Ramos (cell line): ENCODE data around the gene PNPLA2.

Experiments used
- in situ Hi-C: fragments of 300-500 bp; cut with MboI; formaldehyde crosslinking; loops from one replicate; pipeline ENCODE4 v1.14.3; 2022; ENCODE audit warnings: low sequenced_read_pairs; ENCODE audit not compliant: unreplicated experiment

PNPLA2 gene

GRCh38 chr11:796565-797295 is 22.0 kb upstream of the PNPLA2 start:
- in situ Hi-C loops, result no loop called here

- in situ Hi-C loops, result no loop called here
These were observed 21.2 kb upstream of the PNPLA2 start for GRCh38 chr11:797296-798092.

- in situ Hi-C loops, result no loop called here
These were observed 20.5 kb upstream of the PNPLA2 start, which contains the start of gene SLC25A22 for GRCh38 chr11:798093-798713. Gene SLC25A22 (minus strand): TSS chr11:798281. CDS start chr11:795006, 3,275 bp downstream.

GRCh38 chr11:799641-800316 is 18.9 kb upstream of the PNPLA2 start:
- in situ Hi-C loops, result loop anchor here (25.0 kb wide), 1 partner anchor 1588 kb away; the partner anchor contains the start of gene CD81

- in situ Hi-C loops, result loop anchor here (25.0 kb wide), 1 partner anchor 1587 kb away; the partner anchor contains the start of gene CD81
These were observed 18.2 kb upstream of the PNPLA2 start for GRCh38 chr11:800473-800872.

GRCh38 chr11:801097-801780 is 17.5 kb upstream of the PNPLA2 start:
- in situ Hi-C loops, result loop anchor here (25.0 kb wide), 1 partner anchor 1586 kb away; the partner anchor contains the start of gene CD81

GRCh38 chr11:802018-802617 is 16.6 kb upstream of the PNPLA2 start:
- in situ Hi-C loops, result loop anchor here (25.0 kb wide), 1 partner anchor 1585 kb away; the partner anchor contains the start of gene CD81

GRCh38 chr11:802693-803466 is 15.8 kb upstream of the PNPLA2 start:
- in situ Hi-C loops, result loop anchor here (25.0 kb wide), 1 partner anchor 1584 kb away; the partner anchor contains the start of gene CD81

GRCh38 chr11:803467-803742 is 15.3 kb upstream of the PNPLA2 start:
- in situ Hi-C loops, result loop anchor here (25.0 kb wide), 1 partner anchor 1584 kb away; the partner anchor contains the start of gene CD81

GRCh38 chr11:803770-804598 is 14.7 kb upstream of the PNPLA2 start:
- in situ Hi-C loops, result loop anchor here (25.0 kb wide), 1 partner anchor 1583 kb away; the partner anchor contains the start of gene CD81

GRCh38 chr11:804599-804964 is 14.1 kb upstream of the PNPLA2 start:
- in situ Hi-C loops, result loop anchor here (25.0 kb wide), 1 partner anchor 1583 kb away; the partner anchor contains the start of gene CD81

GRCh38 chr11:808427-809286 is 10.1 kb upstream of the PNPLA2 start:
- in situ Hi-C loops, result loop anchor here (25.0 kb wide), 1 partner anchor 1579 kb away; the partner anchor contains the start of gene CD81

- in situ Hi-C loops, result loop anchor here (25.0 kb wide), 1 partner anchor 1578 kb away; the partner anchor contains the start of gene CD81
These were observed 9.3 kb upstream of the PNPLA2 start, which contains the start of gene RPLP2 for GRCh38 chr11:809287-810039. Gene RPLP2 (plus strand): TSS chr11:809967. CDS start chr11:810235, 268 bp downstream.

GRCh38 chr11:810040-810567 is 8.6 kb upstream of the PNPLA2 start:
- in situ Hi-C loops, result loop anchor here (25.0 kb wide), 1 partner anchor 1577 kb away; the partner anchor contains the start of gene CD81
